IPS-18c (cell line): ENCODE measurements around the gene RAD51B.
"Not testable (repeated sequence)": the region's sequence is repeated elsewhere in the genome, so short reads cannot be mapped to it uniquely, and the experiment has no call there.

ENCODE experiments used
- H3K4me3 ChIP-seq: 2 replicates; pipeline ENCODE4 v1.7.0; 2013; ENCODE audit warnings: low read depth, mild to moderate bottlenecking, low read length, moderate library complexity; ENCODE audit not compliant: insufficient read depth
- H3K9me3 ChIP-seq: one replicate; pipeline ENCODE4 v1.6.1; 2013; ENCODE audit warnings: mild to moderate bottlenecking, low read length, moderate library complexity; ENCODE audit not compliant: control insufficient read depth, insufficient read depth

The RAD51B gene

DNA sequence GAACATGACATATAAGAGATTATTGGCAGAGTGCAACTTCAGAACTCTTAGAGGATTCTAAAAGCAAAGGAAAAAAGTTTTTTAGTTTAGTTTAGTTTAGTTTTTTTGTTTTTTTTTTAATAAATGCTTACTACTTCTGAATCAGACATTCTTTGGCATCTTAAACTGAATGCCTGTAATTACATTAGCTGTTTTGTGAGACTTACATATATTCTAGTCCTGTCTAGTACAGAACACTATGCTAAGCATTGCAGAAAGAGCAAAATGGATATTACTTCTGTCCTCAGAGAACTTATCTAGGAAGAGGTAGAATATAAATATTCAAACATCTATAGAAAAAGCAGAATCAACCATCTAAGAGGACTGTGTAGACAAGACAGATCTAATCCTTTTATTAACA lies 133.2 kb downstream of the RAD51B start:
- Histone ChIP-seq H3K9me3 (no peaks in the 10 kb centered on the region), H3K4me3 (no peak overlapping the region)

DNA sequence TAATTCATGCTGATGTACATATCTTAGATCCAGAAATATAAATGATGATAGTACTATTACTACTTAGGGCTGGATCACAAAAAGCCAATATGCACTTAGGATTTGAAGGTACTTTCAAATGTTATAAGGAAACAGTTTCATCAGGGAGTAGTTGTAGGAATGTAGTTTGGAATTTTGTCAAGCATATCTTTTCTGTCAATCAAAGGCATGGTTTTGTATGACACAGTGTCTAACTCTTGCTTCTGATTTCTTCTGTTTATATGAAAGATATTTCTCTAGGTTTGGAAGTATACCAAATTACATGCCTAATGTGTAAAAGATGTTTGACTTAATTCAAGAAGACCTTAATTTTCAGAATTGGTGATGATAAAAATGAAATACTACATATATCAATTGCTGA lies 135.7 kb downstream of the RAD51B start:
- no peak overlapping the region for H3K4me3 ChIP-seq
- H3K9me3 ChIP-seq, result no peaks in the 10 kb centered on the region

- H3K9me3 ChIP-seq, result no peaks in the 10 kb centered on the region
Observed at GRCh38 chr14:67957946-67958345, 138.4 kb downstream of the RAD51B start.

GRCh38 chr14:67961676-67962075 lies 142.1 kb downstream of the RAD51B start:
- H3K4me3 ChIP-seq, result no peak overlapping the region
- no peaks in the 10 kb centered on the region for H3K9me3 ChIP-seq

More at GRCh38 chr14:67957946-67958345, 138.4 kb downstream of the RAD51B start:
- H3K4me3 ChIP-seq, result no peak overlapping the region

GRCh38 chr14:67962215-67962644 lies 142.7 kb downstream of the RAD51B start:
- Histone ChIP-seq H3K9me3 (no peaks in the 10 kb centered on the region), H3K4me3 (no peak overlapping the region)

DNA sequence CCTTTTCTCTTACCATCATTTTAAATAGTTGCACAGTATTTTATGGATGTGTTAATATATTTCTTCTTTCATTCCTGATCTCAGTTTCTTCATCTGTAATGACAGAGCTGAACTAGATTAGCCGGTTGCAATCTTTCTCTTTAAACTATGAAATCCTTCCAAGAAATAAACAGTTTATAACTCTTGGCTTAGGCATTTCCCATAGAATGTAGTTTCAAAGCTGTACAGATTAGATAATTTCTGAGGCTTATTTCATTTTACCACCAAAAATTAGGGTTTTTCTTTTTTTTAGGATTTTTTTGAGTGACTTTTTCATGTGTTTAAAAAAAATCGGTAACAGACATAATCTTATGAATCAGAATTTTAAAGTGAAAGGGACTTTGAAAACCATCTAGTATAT lies 144.0 kb downstream of the RAD51B start:
- Histone ChIP-seq H3K9me3 (no peaks in the 10 kb centered on the region), H3K4me3 (no peak overlapping the region)

DNA sequence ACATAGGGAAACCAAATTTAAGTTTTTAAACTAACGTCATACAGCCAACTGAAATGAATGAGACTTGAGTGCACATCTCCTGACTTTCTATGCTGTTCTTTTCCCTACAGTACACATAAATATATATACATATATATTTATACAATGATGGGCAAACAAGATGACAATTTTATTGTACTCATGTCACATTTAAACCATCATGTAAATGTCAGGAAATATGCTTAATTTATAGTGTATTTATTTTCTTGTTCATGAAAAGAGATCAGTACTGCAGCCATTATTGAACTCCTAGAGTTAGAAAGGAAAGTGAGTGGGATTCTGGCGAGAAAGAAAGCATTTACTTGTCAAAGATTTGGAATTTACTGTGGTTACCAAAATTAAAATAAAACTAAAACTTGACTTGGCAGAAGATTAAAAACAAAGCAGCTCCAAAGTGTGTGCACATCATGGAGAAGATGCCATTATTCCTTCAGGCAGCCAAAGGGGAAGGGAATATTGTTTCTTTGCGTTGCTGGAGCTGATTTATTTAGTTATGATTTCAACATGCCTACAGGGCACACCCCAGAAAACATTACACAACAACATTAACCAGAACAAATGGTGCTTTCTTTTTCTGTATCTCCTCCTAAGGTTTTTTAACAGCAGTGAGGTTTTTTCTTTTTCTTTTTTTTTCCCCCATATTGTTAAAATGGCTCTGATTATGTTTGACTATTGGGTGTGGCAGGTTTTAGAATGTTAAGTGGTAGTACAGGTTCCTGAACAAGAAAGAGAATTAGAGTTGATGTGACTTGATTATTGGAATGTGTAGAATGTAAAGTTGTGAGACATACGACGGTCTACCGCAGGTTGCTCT lies 144.6 kb downstream of the RAD51B start:
- Histone ChIP-seq H3K4me3 (no peak overlapping the region), H3K9me3 (peaks cover 4% of the 10 kb centered on the region)

DNA sequence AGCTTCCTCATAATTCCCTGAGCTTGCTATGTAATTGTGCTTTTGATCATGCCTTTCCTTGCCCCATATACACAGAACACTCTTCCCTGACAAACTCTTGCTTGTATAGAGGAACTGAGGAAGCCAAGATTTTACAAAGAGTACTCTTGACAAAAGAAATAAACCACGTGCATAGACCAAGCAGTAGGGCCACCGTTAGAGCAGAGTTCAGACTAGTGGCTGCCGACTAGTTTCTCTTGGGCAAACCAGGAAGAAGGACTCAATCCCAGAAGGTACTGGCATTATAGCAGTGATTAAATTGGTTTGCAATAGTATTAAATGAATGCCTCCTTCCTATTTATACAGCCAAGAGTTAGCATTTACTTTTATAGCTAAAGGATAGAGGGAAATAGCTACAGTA lies 146.1 kb downstream of the RAD51B start:
- H3K9me3 ChIP-seq, result peaks cover 4% of the 10 kb centered on the region

GRCh38 chr14:67967206-67967605 lies 147.6 kb downstream of the RAD51B start:
- H3K4me3 ChIP-seq, result no peak overlapping the region; the same call in 1 of the 2 replicates
- H3K9me3 ChIP-seq, result peaks cover 4% of the 10 kb centered on the region

More for the DNA sequence above, 146.1 kb downstream of the RAD51B start:
- H3K4me3 ChIP-seq, result no peak overlapping the region

DNA sequence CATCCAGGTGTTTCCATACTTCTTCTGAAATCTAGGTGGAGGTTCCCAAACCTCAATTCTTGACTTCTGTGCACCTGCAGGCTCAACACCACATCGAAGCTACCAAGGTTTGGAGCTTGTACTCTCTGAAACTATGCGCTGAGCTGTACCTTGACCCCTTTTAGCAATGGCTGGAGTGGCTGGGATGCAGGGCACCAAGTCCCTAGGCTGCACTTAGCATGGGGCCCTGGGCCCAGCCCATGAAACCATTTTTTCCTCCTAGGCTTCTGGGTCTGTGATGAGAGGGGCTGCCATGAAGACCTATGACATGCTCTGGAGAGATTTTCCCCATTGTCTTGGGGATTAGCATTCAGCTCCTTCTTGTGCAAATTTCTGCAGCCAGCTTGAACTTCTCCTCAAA lies 148.4 kb downstream of the RAD51B start:
- not testable (repeated sequence) for H3K9me3 ChIP-seq, H3K4me3 ChIP-seq

- peaks cover 4% of the 10 kb centered on the region for H3K9me3 ChIP-seq
- no peak overlapping the region for H3K4me3 ChIP-seq
Observed at GRCh38 chr14:67970923-67971322, 151.3 kb downstream of the RAD51B start.

DNA sequence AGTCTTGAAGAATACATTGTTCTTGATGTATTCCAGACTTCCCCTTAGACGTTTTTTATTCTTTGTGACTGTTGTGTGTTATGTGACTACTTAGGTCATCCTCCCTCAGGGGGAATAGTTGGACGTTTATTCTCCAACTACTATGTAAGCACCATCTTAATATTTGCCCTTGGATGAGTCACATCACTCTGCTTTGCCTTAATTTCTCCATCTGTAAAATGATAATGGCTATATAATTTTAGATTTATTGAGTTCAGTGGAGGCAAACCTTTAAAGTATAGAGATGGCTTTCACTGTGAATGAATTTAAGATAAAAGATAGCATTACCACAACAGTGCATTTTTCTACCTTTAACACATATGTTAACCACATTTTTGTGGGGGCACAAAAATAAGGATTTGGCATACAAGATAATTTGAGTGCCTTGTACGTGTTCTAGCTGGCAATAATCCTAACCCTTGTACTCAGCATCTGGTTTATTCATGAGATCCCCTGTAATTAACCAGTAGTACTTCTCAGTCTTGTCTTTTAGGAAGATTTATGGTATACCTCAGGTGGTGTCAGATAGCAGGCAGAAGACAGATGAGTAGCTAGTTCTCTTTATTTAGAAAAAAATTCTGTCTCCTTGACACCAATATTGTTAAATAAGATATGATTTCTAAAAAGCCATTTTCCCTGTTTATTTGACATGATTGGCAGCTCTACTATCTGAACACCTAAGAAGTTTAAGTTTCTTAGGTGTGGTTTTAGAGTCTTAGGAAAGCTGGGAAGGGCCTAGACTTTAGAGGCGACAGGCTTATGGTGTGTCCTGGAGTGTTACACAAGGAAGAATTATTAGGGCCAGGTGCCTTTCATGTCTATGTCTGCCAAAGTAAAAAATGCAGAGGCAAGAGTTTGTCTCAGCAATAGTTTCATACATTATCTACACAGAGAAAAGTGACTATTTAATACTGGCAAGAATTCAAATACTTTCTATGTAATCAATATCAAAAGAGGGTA lies 152.3 kb downstream of the RAD51B start:
- H3K9me3 ChIP-seq, result peaks cover 4% of the 10 kb centered on the region

DNA sequence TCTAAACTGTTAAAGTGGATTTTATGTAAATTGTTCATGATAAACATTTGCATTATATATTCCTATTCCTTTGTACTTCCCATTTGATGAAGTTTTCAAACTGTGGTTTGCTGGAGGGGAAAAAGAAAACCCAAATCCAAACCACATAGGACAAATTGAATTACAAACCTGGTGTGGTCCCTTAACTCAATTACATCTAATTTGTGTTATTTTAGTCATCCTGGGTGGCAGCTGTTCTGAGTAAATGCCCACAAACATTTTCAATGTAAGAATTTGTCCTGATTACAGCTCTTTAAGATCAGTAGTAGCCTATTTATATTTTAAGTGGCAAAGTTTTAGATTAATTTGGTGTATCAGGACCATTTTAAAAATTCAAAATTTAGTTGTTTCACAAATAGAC lies 153.9 kb downstream of the RAD51B start:
- peaks cover 4% of the 10 kb centered on the region for H3K9me3 ChIP-seq
- no peak overlapping the region for H3K4me3 ChIP-seq

More for the DNA sequence above, 152.3 kb downstream of the RAD51B start:
- H3K4me3 ChIP-seq, result no peak overlapping the region

DNA sequence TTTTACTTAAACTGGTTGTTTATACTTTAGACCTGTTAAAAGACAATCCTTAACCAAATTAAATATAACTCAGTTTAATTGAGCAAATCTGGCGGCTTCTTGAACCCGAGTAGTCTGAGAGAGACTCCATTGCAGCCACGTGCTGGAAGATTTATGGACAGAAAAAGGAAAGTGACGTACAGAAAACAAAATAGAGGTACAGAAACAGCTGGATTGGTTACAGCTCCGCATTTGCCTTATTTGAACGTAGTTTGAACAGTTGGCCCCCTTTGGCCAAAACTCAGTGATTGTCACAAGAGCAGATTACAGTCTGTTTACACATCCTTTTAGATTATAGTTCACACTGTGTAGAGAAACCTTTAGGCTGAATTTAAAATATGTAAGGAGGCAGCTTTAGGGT lies 155.9 kb downstream of the RAD51B start:
- no peaks in the 10 kb centered on the region for H3K9me3 ChIP-seq
- H3K4me3 ChIP-seq, result no peak overlapping the region

DNA sequence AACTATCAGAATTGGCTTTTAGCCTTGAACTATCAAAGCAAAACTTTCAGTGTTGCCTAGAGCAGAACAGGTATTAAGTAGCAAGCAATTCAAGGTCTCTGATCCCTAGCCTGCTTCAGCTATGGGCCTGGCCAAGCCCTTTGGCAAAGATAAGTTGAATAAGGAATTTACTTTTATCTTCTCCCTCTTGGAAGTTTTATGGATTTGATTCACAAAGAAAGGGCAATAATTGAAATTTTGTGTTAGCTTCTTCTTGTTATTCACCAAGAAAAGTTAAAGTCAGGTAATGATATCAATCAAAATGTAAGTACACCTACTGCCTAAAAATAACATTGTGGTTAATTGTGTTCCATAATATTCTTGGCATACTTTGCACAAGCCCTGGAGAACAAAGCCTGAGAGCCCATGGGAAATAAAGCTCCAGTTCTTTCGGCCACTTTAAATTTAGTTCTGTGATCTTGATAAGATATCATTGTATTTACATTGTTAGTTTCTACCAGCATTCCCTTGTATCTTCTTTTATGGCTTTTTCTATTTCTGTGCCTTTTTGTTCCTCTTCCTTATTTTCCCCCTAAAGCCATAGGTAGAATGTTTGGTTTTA lies 158.0 kb downstream of the RAD51B start:
- H3K4me3 ChIP-seq, result no peak overlapping the region
- no peaks in the 10 kb centered on the region for H3K9me3 ChIP-seq

DNA sequence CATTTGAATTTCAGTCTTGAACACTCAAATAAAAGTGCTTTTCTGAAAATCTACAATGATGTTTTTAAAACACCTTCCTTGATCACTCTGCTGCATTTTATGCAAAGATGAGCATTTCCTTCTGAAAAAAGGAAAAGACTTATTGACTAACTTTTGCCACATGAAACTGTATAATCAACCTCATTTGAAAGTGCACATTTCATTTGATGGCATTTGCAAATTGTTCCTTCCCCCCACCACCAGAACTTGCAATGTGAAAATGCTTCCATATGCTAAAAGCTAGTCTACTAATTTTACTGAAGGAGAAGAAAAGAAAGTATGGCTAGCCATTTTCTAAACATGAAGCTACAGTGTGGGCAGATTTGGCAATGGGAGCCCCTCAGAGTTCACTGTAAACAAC lies 159.2 kb downstream of the RAD51B start:
- no peak overlapping the region for H3K4me3 ChIP-seq
- no peaks in the 10 kb centered on the region for H3K9me3 ChIP-seq
